ENCODE measurements around the gene LMAN1L.
"Not testable (repeated sequence)": the region's sequence is repeated elsewhere in the genome, so short reads cannot be mapped to it uniquely, and the experiment has no call there.

LMAN1L gene

GRCh38 chr15:74782259-74783071, 30.2 kb upstream of the LMAN1L start:
- DNase-seq = no peak

- no peak for DNase-seq
Observed at GRCh38 chr15:74783072-74783807, 29.4 kb upstream of the LMAN1L start.

- no peak for DNase-seq
Observed at GRCh38 chr15:74783808-74784175, 28.8 kb upstream of the LMAN1L start.

GRCh38 chr15:74784426-74785193, 28.0 kb upstream of the LMAN1L start:
- no peak for DNase-seq

GRCh38 chr15:74785194-74786032, 27.2 kb upstream of the LMAN1L start:
- no peak for DNase-seq

- not testable (repeated sequence) for DNase-seq
Observed at GRCh38 chr15:74786081-74786480, 26.6 kb upstream of the LMAN1L start.

GRCh38 chr15:74786551-74787165, 26.0 kb upstream of the LMAN1L start:
- no peak for DNase-seq

- no peak for DNase-seq
Observed at GRCh38 chr15:74787251-74788041, 25.2 kb upstream of the LMAN1L start.

GRCh38 chr15:74788042-74788682, 24.5 kb upstream of the LMAN1L start:
- no peak for DNase-seq

- DNase-seq = no peak
Observed at GRCh38 chr15:74788683-74789151, 23.9 kb upstream of the LMAN1L start.

- no peak for DNase-seq
Observed at GRCh38 chr15:74789171-74789631, 23.4 kb upstream of the LMAN1L start.

- DNase-seq = no peak
Observed at GRCh38 chr15:74789741-74790079, 22.9 kb upstream of the LMAN1L start.

GRCh38 chr15:74790080-74790916, 22.3 kb upstream of the LMAN1L start:
- peak; percentile 22 for DNase-seq

- no peak for DNase-seq
Observed at GRCh38 chr15:74791007-74791406, 21.6 kb upstream of the LMAN1L start.

- DNase-seq = no peak
Observed at GRCh38 chr15:74791667-74792066, 21.0 kb upstream of the LMAN1L start.

- no peak for DNase-seq
Observed at GRCh38 chr15:74792227-74793016, 20.2 kb upstream of the LMAN1L start.

GRCh38 chr15:74793135-74794028, 19.3 kb upstream of the LMAN1L start:
- no peak for DNase-seq

All from kidney glomerular epithelial cell (primary cell).